ENCODE measurements around the gene CD55.

CD55 gene

GRCh38 chr1:207398986-207399385, 77.5 kb downstream of the CD55 start:
- Histone ChIP-seq H3K36me3 (ENCODE audit: control insufficient read depth in 2 of 2, insufficient read depth in 2 of 2, low read length in 2 of 2) (no peaks in the 10 kb centered on the region), H3K4me3 (ENCODE audit: low read length in 2 of 2) (no peak overlapping the region), H3K27me3 (ENCODE audit: control insufficient read depth in 1 of 2, insufficient read depth in 2 of 2, low read length in 2 of 2) (no peaks in the 10 kb centered on the region), H3K9me3 (ENCODE audit: control insufficient read depth in 2 of 2, low read length in 2 of 2) (no peaks in the 10 kb centered on the region), H3K4me1 (ENCODE audit: control insufficient read depth, insufficient read depth, low read length) (no peaks in the 10 kb centered on the region), H3K9ac (ENCODE audit: low read length in 2 of 2) (no peak overlapping the region), H3K27ac (ENCODE audit: low read length) (no peak overlapping the region)

GRCh38 chr1:207401578-207401977, 80.1 kb downstream of the CD55 start:
- H3K4me3 ChIP-seq (ENCODE audit: low read length in 2 of 2), result no peak overlapping the region

GRCh38 chr1:207402744-207403143, 81.3 kb downstream of the CD55 start:
- Histone ChIP-seq H3K9ac (ENCODE audit: low read length in 2 of 2) (no peak overlapping the region), H3K27ac (ENCODE audit: low read length) (no peak overlapping the region), H3K4me3 (ENCODE audit: low read length in 2 of 2) (no peak overlapping the region), H3K9me3 (ENCODE audit: control insufficient read depth in 2 of 2, low read length in 2 of 2) (no peaks in the 10 kb centered on the region), H3K36me3 (ENCODE audit: control insufficient read depth in 2 of 2, insufficient read depth in 2 of 2, low read length in 2 of 2) (no peaks in the 10 kb centered on the region), H3K27me3 (ENCODE audit: control insufficient read depth in 1 of 2, insufficient read depth in 2 of 2, low read length in 2 of 2) (no peaks in the 10 kb centered on the region), H3K4me1 (ENCODE audit: control insufficient read depth, insufficient read depth, low read length) (no peaks in the 10 kb centered on the region)

More at GRCh38 chr1:207401578-207401977, 80.1 kb downstream of the CD55 start:
- Histone ChIP-seq H3K36me3 (ENCODE audit: control insufficient read depth in 2 of 2, insufficient read depth in 2 of 2, low read length in 2 of 2) (no peaks in the 10 kb centered on the region), H3K9ac (ENCODE audit: low read length in 2 of 2) (no peak overlapping the region), H3K27me3 (ENCODE audit: control insufficient read depth in 1 of 2, insufficient read depth in 2 of 2, low read length in 2 of 2) (no peaks in the 10 kb centered on the region), H3K4me1 (ENCODE audit: control insufficient read depth, insufficient read depth, low read length) (no peaks in the 10 kb centered on the region), H3K9me3 (ENCODE audit: control insufficient read depth in 2 of 2, low read length in 2 of 2) (no peaks in the 10 kb centered on the region), H3K27ac (ENCODE audit: low read length) (no peak overlapping the region)

- no peak overlapping the region for H3K27ac ChIP-seq (ENCODE audit: low read length)
- no peak overlapping the region for H3K9ac ChIP-seq (ENCODE audit: low read length in 2 of 2)
- no peaks in the 10 kb centered on the region for H3K4me1 ChIP-seq (ENCODE audit: control insufficient read depth, insufficient read depth, low read length)
- no peak overlapping the region for H3K4me3 ChIP-seq (ENCODE audit: low read length in 2 of 2)
- H3K9me3 ChIP-seq (ENCODE audit: control insufficient read depth in 2 of 2, low read length in 2 of 2), result no peaks in the 10 kb centered on the region
- no peaks in the 10 kb centered on the region for H3K36me3 ChIP-seq (ENCODE audit: control insufficient read depth in 2 of 2, insufficient read depth in 2 of 2, low read length in 2 of 2)
- H3K27me3 ChIP-seq (ENCODE audit: control insufficient read depth in 1 of 2, insufficient read depth in 2 of 2, low read length in 2 of 2), result no peaks in the 10 kb centered on the region
Measured at GRCh38 chr1:207404849-207405525, 83.5 kb downstream of the CD55 start.

GRCh38 chr1:207405814-207406213, 84.3 kb downstream of the CD55 start:
- Histone ChIP-seq H3K9ac (ENCODE audit: low read length in 2 of 2) (no peak overlapping the region), H3K27ac (ENCODE audit: low read length) (no peak overlapping the region), H3K4me3 (ENCODE audit: low read length in 2 of 2) (no peak overlapping the region)

GRCh38 chr1:207407655-207408260, 86.3 kb downstream of the CD55 start:
- Histone ChIP-seq H3K36me3 (ENCODE audit: control insufficient read depth in 2 of 2, insufficient read depth in 2 of 2, low read length in 2 of 2) (no peaks in the 10 kb centered on the region), H3K9me3 (ENCODE audit: control insufficient read depth in 2 of 2, low read length in 2 of 2) (no peaks in the 10 kb centered on the region), H3K27ac (ENCODE audit: low read length) (no peak overlapping the region), H3K4me1 (ENCODE audit: control insufficient read depth, insufficient read depth, low read length) (no peaks in the 10 kb centered on the region), H3K27me3 (ENCODE audit: control insufficient read depth in 1 of 2, insufficient read depth in 2 of 2, low read length in 2 of 2) (no peaks in the 10 kb centered on the region), H3K9ac (ENCODE audit: low read length in 2 of 2) (no peak overlapping the region), H3K4me3 (ENCODE audit: low read length in 2 of 2) (no peak overlapping the region)

More at GRCh38 chr1:207405814-207406213, 84.3 kb downstream of the CD55 start:
- Histone ChIP-seq H3K27me3 (ENCODE audit: control insufficient read depth in 1 of 2, insufficient read depth in 2 of 2, low read length in 2 of 2) (no peaks in the 10 kb centered on the region), H3K4me1 (ENCODE audit: control insufficient read depth, insufficient read depth, low read length) (no peaks in the 10 kb centered on the region), H3K36me3 (ENCODE audit: control insufficient read depth in 2 of 2, insufficient read depth in 2 of 2, low read length in 2 of 2) (no peaks in the 10 kb centered on the region), H3K9me3 (ENCODE audit: control insufficient read depth in 2 of 2, low read length in 2 of 2) (no peaks in the 10 kb centered on the region)

All from stomach smooth muscle (tissue), 2 donors.